GM18909 (cell line): ENCODE data around the gene MMP25.

Source experiments
- ATAC-seq: cut with Tn5 transposase; IDR thresholded peaks from one replicate; pipeline ENCODE4 v1.9.1; 2021; ENCODE audit warnings: mild to moderate bottlenecking; ENCODE audit not compliant: unreplicated experiment, poor library complexity

The MMP25 gene

GRCh38 chr16:3088925-3089716 lies 42.8 kb downstream of the MMP25 start:
- no peak for ATAC-seq

GRCh38 chr16:3089717-3090592 lies 43.6 kb downstream of the MMP25 start:
- ATAC-seq = no peak

GRCh38 chr16:3091551-3091950 lies 45.2 kb downstream of the MMP25 start:
- no peak for ATAC-seq

DNA sequence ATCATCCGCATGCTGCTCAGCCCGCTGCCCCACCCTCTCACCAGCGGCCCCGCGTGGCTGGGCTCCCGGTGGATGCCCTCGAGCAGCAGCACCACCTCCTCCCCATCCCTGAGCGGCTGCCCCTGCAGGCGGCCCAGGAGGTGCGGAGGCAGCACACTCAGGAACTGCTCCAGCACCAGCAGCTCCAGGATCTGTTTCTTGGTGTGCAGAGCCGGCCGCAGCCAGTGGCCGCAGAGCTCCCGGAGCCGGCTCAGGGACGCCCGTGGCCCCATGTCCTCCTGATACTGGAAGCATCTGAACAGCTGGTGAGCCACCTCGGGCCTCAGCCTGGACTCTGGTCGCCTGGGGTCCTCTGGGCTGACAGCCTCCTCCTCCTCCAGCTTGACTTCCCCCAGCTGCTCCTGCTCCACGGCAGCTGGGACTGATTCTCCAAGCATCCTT lies 46.2 kb downstream of the MMP25 start:
- no peak for ATAC-seq

DNA sequence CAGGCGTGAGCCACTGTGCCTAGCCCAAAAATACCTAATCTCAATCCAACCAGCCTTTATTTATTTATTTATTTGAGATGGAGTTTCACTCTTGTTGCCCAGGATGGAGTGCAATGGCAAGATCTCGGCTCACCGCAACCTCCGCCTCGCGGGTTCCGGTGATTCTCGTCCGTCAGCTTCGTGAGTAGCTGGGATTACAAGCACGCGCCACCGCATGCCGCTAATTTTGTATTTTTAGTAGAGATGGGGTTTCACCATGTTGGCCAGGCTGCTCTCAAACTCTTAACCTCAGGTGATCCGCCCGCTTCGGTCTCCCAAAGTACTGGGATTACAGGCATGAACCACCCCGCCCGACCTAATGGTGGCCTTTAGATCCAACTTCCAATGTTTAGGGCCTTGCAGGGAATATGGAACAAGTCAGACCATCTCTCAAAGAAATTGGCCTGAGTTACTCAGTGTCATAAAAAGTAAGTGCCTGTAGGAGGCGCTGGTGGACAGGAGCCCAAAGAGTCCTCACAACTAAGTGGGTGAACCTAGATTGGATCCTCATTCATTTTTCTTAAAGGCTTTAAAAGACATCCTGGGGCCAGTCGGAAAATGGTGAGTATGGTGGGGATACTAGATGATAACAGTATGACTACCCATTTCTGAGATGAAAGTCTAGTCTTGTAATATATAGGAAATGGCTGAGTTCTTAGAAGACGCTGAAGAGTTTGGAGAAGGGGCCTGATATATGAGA lies 48.1 kb downstream of the MMP25 start:
- ATAC-seq = no peak

DNA sequence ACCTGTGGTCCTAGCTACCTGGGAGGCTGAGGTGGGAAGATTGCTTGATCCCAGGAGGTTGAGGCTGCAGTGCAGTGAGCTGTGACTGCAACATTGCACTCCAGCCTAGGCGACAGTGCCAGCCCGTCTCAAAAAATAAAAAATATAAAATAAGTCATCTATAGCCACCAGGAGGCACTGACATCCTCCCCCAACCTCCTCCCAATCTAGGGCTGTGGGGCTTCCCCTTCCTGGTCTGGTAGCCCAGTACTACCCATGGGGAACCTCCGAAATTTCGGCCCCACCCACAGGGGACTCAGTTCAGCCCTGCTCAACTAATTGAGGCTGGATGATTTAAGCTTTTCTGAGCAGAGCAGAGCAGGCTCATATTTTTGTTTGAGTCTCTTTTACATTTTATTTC lies 49.5 kb downstream of the MMP25 start:
- ATAC-seq = peak; percentile 64

DNA sequence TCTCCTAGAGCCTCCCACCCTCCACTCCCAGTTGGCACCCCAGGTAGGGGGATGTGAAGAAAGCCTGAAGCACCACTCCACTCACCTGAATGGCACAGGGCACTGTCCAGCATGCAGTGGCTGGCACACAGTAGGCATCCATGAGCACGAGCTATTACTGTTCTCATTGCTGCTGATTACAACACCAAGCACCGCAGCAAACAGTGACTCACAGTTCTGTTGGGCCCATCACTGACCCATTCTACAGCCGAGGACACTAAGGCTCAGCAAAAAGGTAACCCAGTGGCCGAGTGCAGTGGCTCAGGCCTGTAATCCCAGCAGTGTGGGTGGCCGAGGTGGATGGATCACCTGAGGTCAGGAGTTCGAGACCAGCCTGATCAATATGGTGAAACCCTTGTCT lies 50.0 kb downstream of the MMP25 start:
- no peak for ATAC-seq

DNA sequence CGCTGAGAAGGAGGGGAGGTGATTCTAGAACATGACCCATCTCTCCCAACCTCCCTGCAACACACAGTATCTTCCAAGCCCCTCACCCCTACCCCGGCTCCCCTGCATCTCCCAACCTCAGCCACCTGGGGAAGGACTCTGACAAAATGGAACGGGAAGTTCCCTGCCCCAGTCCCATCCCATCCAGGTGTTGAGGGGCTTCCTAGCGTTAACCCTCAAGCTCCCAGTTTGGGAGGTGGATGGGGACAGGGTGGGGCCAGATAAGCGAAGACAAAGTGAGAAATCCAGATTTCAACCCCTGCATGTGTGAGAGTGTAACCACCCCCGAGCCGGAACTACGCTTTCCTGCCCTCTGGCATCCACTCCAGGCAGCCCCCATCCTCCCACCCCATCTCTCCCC lies 50.9 kb downstream of the MMP25 start:
- no peak for ATAC-seq

- ATAC-seq = no peak
Observed at GRCh38 chr16:3098459-3099394, 52.4 kb downstream of the MMP25 start, which contains the start of gene ZSCAN10. Gene ZSCAN10, minus strand, starts transcription at chr16:3099294. Its CDS starts 6,357 bp downstream, at chr16:3092937.

- ATAC-seq = no peak
Observed at GRCh38 chr16:3099395-3099731, 53.0 kb downstream of the MMP25 start.

DNA sequence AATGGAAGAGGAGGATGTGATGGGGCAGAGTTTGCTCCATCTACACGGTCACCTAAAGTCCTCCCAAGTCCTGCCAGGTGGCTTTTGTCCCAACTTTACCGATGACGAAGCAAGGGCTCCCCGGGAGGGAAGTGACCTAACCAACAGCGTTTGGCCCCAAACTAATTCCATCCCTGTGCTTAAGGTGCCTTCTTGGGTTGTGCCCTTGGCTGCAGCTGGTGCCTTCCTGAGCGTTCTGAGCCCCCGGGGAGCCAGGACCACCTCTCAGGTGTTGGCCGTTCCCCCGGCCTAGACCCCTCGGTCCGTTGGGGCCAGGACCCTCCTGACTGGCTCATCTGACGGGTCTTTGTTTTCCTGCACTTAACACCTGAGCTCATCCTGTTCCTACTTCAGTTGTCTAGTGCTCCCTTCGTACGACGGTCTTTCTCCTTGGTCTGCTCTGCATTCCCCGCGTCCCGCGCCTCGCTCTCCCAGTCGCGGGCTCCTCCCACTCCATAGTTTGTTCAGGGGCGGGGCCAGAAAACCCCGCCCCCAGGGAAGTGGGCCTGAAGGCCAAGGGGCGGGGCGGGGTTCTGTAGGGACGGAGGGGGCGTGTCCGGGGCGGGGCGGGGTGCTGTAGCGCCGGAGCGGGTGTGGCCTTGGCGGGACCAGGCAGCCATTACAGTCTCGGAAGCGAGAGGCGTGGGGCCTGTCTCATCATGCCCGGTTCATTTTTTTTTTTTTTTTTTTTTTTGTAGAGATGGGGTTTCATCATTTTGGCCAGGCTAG lies 53.6 kb downstream of the MMP25 start:
- ATAC-seq = no peak

GRCh38 chr16:3101018-3101840 lies 54.9 kb downstream of the MMP25 start:
- ATAC-seq = no peak

GRCh38 chr16:3101841-3102470 lies 55.6 kb downstream of the MMP25 start:
- no peak for ATAC-seq

GRCh38 chr16:3106205-3106928 lies 60.0 kb downstream of the MMP25 start:
- ATAC-seq = peak; percentile 83
